MG63 (cell line): ENCODE measurements around the gene RACK1. TPM values are rescaled to one million over a fixed set of nuclear protein-coding genes. Genes with fewer than 3 reads are reported as not detected.
A peak's percentile ranks its signal among the peaks of the same experiment; 100 is the strongest.

ENCODE experiments used
- DNase-seq: peaks from one replicate; pipeline ENCODE4 v3.0.0-alpha.2; 2020
- H3K27me3 ChIP-seq: fragments of 250-450 bp; sonication (Bioruptor Pico); 2 replicates; pipeline ENCODE4 v1.5.1; 2020; ENCODE audit warnings: mild to moderate bottlenecking, moderate library complexity
- H3K36me3 ChIP-seq: fragments of 250-450 bp; sonication (Bioruptor Pico); 2 replicates; pipeline ENCODE4 v1.5.1; 2020; ENCODE audit warnings: mild to moderate bottlenecking, moderate library complexity
- H3K4me3 ChIP-seq: fragments of 250-450 bp; sonication (Bioruptor Pico); 2 replicates; pipeline ENCODE4 v1.5.1; 2020; ENCODE audit warnings: mild to moderate bottlenecking, moderate library complexity
- H3K9me3 ChIP-seq: fragments of 250-450 bp; sonication (Bioruptor Pico); 2 replicates; pipeline ENCODE4 v1.5.1; 2020; ENCODE audit warnings: mild to moderate bottlenecking, moderate library complexity
- total RNA-seq: library from RNA; depleted of rRNA; stranded (reverse); fragments of >200 nt; shearing (Covaris generic); gene quantifications from 2 replicates; pipeline ENCODE4 v1.2.3, GENCODE V29; 2014; ENCODE audit warnings: low replicate concordance

The RACK1 gene
- total RNA-seq, 1 experiment from 2014 or later: 10,327 TPM

- DNase-seq: no peak
- H3K4me3 ChIP-seq: no peak overlapping the region
- H3K9me3 ChIP-seq: no peaks in the 10 kb centered on the region
- peaks cover 6% of the 10 kb centered on the region for H3K36me3 ChIP-seq
- H3K27me3 ChIP-seq: no peaks in the 10 kb centered on the region
Measured at GRCh38 chr5:181197326-181197951, 46.3 kb downstream of the RACK1 start.

- no peaks in the 10 kb centered on the region for H3K9me3 ChIP-seq
- peaks cover 6% of the 10 kb centered on the region for H3K36me3 ChIP-seq
- DNase-seq: no peak
- no peaks in the 10 kb centered on the region for H3K27me3 ChIP-seq
- H3K4me3 ChIP-seq: no peak overlapping the region
Measured at GRCh38 chr5:181195249-181195761, 48.4 kb downstream of the RACK1 start.

GRCh38 chr5:181194489-181195248, 49.0 kb downstream of the RACK1 start:
- no peak for DNase-seq
- H3K4me3 ChIP-seq: no peak overlapping the region
- no peaks in the 10 kb centered on the region for H3K27me3 ChIP-seq
- no peaks in the 10 kb centered on the region for H3K9me3 ChIP-seq
- H3K36me3 ChIP-seq: peaks cover 6% of the 10 kb centered on the region

- peaks cover 6% of the 10 kb centered on the region for H3K36me3 ChIP-seq
- no peak overlapping the region for H3K4me3 ChIP-seq
- no peak for DNase-seq
- H3K9me3 ChIP-seq: no peaks in the 10 kb centered on the region
- H3K27me3 ChIP-seq: no peaks in the 10 kb centered on the region
Measured at GRCh38 chr5:181193656-181194055, 50.0 kb downstream of the RACK1 start.

- no peak for DNase-seq
- Histone ChIP-seq H3K4me3 (peak overlapping the region; percentile 87), H3K9me3 (no peaks in the 10 kb centered on the region), H3K36me3 (peaks cover 6% of the 10 kb centered on the region), H3K27me3 (no peaks in the 10 kb centered on the region)
Measured at GRCh38 chr5:181192337-181193046, 51.2 kb downstream of the RACK1 start.

GRCh38 chr5:181191526-181192336, 52.0 kb downstream of the RACK1 start:
- H3K9me3 ChIP-seq: no peaks in the 10 kb centered on the region
- H3K4me3 ChIP-seq: peak overlapping the region; percentile 87
- H3K36me3 ChIP-seq: peaks cover 6% of the 10 kb centered on the region
- H3K27me3 ChIP-seq: no peaks in the 10 kb centered on the region
- peak; percentile 97 for DNase-seq

- H3K9me3 ChIP-seq: no peaks in the 10 kb centered on the region
- DNase-seq: peak; percentile 61
- peak overlapping the region; percentile 87 for H3K4me3 ChIP-seq
- H3K36me3 ChIP-seq: peaks cover 6% of the 10 kb centered on the region
- H3K27me3 ChIP-seq: no peaks in the 10 kb centered on the region
Measured at GRCh38 chr5:181190711-181191525, 52.8 kb downstream of the RACK1 start.

GRCh38 chr5:181189962-181190710, 53.6 kb downstream of the RACK1 start:
- peaks cover 6% of the 10 kb centered on the region for H3K36me3 ChIP-seq
- H3K4me3 ChIP-seq: peak overlapping the region; percentile 87
- no peaks in the 10 kb centered on the region for H3K9me3 ChIP-seq
- no peaks in the 10 kb centered on the region for H3K27me3 ChIP-seq
- peak; percentile 28 for DNase-seq

- Histone ChIP-seq H3K9me3 (no peaks in the 10 kb centered on the region), H3K36me3 (peaks cover 5% of the 10 kb centered on the region), H3K4me3 (peak overlapping the region; percentile 87), H3K27me3 (no peaks in the 10 kb centered on the region)
- peak; percentile 49 for DNase-seq
Measured at GRCh38 chr5:181189363-181189961, 54.2 kb downstream of the RACK1 start.

GRCh38 chr5:181188700-181189362, 54.9 kb downstream of the RACK1 start:
- no peaks in the 10 kb centered on the region; the same call in 1 of the 2 replicates for H3K36me3 ChIP-seq
- peak overlapping the region; percentile 87 for H3K4me3 ChIP-seq
- no peaks in the 10 kb centered on the region for H3K27me3 ChIP-seq
- no peaks in the 10 kb centered on the region for H3K9me3 ChIP-seq
- DNase-seq: peak; percentile 78

- Histone ChIP-seq H3K9me3 (no peaks in the 10 kb centered on the region), H3K27me3 (no peaks in the 10 kb centered on the region), H3K4me3 (peak overlapping the region; percentile 87), H3K36me3 (no peaks in the 10 kb centered on the region; the same call in 1 of the 2 replicates)
- DNase-seq: peak; percentile 90
Measured at GRCh38 chr5:181187500-181188213, 56.0 kb downstream of the RACK1 start.

GRCh38 chr5:181186986-181187499, 56.7 kb downstream of the RACK1 start:
- Histone ChIP-seq H3K27me3 (no peaks in the 10 kb centered on the region), H3K36me3 (no peaks in the 10 kb centered on the region), H3K4me3 (peak overlapping the region; percentile 87), H3K9me3 (no peaks in the 10 kb centered on the region)
- DNase-seq: peak; percentile 49
